ENCODE results near the gene WWC2.

- TF ChIP-seq SUZ12 (IDR thresholded peaks at IDR 0.05; ENCODE audit: extremely low read depth, insufficient read depth, insufficient read length) (no peak), YY1 (IDR thresholded peaks at IDR 0.05; ENCODE audit: insufficient read depth, insufficient read length) (no peak)
Observed at GRCh38 chr4:183101956-183102480, 3.0 kb downstream of the WWC2 start.
